GM19043 (cell line): Measurements from ENCODE around the gene GRM5.
"Not testable (repeated sequence)": the region's sequence is repeated elsewhere in the genome, so short reads cannot be mapped to it uniquely, and the experiment has no call there.

ENCODE experiments used
- ATAC-seq: cut with Tn5 transposase; IDR thresholded peaks from one replicate; pipeline ENCODE4 v1.9.1; 2021; ENCODE audit warnings: low read depth; ENCODE audit not compliant: unreplicated experiment

The GRM5 gene

DNA sequence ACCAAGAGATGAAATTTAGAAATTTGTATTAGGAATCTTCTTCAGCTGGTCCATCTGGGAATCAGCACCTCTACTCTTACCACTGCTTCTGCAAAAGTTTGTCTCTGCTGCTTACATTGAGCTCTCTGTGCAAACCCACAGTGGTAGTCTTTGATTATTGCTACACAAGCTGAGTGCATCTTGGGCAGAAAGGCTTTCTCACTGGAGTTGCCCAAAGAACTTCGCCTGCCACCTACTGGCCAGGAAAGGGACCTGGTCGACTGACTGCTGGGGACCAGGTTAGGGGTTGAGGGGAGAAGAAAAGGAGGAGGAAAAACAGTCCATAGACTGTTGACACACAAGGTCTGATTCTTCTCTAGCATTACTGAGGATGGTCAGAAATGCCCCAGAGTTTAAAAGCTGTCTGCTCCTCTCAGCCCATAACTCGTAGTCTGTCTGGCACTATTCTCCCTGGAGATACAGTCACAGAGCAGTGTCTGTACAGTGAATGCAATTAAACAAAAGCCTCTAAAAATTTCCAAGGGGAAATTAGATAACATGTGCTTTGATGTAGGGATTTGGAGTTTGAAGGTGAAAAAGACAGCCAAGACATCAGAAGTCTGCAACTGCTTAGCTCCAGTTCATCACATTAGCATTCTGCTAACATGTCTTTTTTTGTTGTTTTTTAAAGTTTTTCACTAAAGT lies 513.3 kb downstream of the GRM5 start:
- peak; percentile 89 for ATAC-seq

DNA sequence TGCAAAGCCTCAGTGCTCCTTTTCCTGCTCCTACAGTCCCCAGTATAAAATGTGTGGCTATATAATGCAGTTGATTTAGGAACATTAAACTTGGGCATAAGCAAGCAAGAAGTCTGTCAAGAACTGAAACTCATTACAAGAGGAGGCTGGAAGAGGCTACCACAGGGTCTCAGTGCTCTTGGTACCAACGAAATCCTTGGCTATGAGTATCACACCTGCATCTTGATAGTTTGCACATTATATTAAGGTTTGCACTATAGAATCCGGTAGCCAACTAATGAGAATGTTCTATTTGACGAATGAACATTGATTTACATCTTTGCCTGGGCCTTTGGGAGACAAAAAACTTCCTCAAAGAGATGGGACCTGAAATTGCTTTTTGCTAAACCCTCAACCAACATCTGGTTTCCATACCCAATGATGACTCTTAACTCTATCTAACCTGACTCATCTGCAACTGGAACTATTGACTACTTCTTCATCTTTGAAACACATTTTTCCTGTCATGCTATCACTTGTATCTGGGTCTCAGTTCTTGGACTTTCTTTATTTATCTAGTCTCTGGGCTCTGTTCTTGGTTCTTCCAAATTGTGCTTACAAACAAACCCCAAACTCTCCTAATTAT lies 521.0 kb downstream of the GRM5 start:
- no peak for ATAC-seq

DNA sequence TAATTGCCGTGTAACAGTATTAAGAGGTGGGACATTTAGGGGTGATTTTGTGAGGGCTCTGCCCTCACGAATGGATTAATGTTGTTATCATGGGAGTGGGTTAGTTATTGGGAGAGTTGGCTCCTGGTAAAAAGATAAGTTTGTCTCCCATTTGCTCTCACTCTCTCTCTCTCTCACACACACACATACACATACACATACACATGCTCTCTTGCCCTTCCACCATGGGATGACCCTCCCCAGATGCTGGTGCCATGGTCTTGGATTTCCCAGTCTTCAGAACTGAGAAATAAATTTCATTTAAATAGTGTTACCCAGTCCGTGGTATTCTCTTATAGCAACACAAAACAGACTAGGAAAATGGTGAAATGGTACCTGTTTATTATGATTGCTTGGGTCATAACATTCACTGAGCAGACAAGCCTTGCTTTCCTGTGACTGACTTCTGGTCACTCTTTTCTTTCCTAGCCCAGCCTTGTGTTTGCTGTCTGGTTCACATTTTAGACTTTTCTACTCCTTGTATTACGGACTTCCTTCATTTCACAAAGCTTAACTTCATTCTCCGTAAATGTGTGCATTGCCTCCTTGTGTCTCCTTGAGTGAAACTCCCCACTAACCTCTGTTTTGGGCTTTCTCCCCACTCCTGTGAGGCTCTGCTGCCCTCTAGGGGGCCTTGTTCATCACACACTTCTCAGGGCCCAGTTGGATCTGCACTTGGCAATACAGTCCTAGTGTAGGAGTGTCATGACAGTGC lies 521.7 kb downstream of the GRM5 start:
- ATAC-seq, result peak; percentile 99

- ATAC-seq, result no peak
These were observed 524.8 kb downstream of the GRM5 start for GRCh38 chr11:88541006-88541405.

- no peak for ATAC-seq
These were observed 527.7 kb downstream of the GRM5 start for GRCh38 chr11:88538098-88538497.

DNA sequence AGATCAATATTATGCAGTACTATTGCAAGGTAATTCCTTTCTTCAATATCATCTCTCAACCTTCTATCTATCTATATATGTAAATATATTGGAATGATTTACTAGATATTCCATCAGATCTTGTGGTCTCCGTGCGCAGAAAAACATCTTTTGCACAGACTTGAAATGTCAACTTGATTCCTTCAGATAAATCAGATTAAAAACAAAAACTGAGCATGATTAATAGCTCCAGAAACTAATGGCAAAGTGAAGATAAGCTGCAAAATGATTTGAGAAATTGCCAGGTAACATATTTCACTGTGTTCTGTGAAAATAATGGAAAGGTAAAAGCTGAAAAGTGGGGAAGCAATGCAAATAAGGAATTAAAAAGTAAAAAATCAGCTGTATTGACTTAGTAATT lies 528.2 kb downstream of the GRM5 start:
- ATAC-seq, result no peak

DNA sequence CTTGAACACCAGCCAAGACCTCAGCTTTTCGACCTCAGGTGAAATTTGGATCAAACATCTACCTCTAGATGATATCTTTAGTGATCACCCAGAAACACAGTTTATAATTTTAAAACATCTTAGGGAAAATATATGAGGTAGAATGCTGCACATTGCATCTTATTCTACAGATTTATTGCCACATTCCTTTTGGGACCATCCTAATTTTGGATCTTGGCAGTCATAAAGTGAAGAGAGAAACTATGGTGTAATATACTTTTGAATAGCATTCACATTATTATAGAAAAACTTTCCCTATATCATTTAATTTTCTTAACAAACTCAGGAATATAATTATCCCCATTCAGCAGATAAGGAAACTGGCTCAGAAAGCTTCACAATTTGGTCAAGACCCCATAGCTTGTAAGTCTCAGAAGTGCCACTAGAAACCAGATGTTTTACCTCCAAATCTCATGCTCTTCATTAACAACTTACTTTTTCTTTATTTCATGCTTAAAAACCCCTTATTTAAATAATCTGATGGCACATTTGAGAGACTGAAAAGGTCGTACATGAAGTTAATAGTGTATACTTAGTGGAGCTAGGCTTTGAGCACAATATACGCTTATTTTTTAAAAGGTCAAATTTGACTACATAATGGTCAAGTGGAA lies 529.0 kb downstream of the GRM5 start:
- no peak for ATAC-seq

DNA sequence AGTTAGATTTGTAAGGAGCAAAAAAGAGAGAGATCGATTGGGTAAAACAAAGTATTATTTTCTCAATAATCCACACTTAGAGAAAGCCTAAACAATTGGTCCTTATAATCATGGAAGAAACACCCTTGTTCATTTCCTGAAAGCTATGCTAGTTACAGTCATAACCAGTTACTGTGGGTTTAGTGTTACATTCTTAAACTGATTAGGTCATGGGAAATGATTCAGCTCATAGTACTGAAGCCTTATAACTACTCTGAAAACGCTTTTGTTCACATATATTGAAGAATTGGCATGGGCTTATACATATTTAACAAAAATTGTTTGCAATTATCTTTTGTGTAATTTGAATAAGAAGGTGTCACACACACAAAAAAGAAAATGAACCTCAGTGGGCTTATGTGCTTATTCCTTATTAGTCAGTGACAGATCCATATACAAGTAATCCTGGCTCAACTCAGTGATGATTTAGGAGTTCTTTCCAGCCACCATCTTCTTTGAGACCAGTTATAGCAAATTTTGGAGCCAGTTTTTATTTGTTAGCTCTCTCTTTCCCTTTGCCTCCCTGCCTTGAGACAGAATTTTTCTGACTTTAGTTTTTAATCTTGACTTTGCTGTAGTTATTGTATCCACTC lies 529.8 kb downstream of the GRM5 start:
- ATAC-seq, result peak; percentile 83

GRCh38 chr11:88535266-88535665 lies 530.5 kb downstream of the GRM5 start:
- no peak for ATAC-seq

DNA sequence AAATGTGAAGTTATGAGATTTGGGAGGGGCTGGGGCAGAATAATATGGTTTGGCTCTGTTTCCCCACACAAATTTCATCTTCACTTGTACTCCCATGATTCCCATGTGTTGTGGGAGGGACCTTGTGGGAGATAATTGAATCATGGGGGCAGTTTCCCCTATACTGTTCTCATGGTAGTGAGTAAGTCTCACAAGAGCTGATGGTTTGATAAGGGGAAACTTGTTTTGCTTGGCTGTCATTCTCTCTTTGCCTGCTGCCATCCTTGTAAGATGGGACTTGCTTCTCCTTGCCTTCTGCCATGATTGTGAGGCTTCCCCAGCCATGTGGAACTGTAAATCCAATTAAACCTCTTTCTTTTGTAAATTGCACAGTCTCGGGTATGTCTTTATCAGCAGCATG lies 531.1 kb downstream of the GRM5 start:
- ATAC-seq, result not testable (repeated sequence)

- no peak for ATAC-seq
These were observed 531.6 kb downstream of the GRM5 start for GRCh38 chr11:88534185-88534584.

DNA sequence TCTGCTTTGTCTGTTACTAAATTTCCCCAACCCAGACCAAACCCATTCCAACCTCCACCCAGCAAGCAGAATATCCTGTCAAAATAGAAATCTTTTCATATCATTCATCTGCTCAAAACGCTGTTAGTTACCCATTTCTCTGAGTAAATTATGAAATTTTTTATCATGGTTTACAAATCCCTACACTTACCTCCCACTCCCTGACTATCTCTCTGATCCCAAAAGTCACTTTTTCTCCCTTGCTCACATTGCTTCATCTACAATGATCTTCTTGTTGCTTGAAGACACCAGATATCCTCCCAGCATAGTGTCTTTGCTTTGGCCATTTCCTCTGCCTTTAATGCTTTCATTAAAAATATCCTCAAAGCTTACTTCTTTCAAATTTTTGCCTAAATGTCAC lies 532.8 kb downstream of the GRM5 start:
- no peak for ATAC-seq

GRCh38 chr11:88531831-88532230 lies 534.0 kb downstream of the GRM5 start:
- no peak for ATAC-seq

DNA sequence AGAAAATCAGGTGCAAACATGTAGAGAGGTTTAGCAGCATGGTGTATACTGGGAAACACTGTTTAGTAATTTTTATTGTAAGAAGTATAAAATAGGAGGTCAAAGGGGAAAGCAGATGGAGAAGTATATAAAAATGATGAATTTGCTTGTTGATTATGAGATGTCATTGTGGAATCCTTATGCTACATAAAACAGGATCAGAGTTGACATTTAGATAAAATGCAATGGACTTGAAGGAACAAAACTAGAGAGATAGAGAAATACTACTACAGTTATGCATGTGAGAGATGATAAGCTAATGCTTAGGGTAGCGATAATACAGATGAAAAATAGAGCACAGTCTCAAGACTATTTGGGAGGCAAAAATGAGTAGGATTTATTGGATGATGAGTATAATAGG lies 536.4 kb downstream of the GRM5 start:
- ATAC-seq, result no peak

DNA sequence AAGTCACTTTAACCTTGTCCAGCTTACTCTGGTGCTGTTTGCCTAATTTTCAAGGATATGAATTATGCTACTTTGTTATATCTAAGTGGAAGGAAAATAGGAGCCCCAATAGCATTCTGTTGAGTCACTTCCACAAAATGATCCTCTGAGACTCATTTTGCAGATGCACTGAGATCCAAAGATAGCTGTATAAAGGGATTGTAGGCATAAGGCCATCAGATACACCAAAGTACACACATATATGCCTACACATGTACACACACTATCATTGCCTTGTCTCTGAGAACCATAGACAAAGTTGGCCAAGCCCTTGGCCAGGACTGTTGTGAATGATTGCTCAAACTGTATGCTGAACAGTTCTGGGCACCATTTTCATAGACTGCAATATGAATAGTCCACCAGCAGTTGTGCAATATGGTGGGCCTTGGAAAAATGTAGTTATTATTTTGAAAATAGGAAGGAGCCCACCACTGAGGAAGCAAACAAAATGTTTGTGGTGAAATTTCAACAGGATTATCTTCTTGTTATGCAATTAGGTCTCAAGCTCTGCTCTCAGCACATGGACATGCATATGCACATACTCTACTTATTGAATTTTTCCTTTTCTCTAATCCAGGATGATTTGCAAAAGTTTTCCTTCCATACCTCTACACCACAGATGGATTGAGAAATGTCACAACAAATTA lies 542.3 kb downstream of the GRM5 start:
- no peak for ATAC-seq

DNA sequence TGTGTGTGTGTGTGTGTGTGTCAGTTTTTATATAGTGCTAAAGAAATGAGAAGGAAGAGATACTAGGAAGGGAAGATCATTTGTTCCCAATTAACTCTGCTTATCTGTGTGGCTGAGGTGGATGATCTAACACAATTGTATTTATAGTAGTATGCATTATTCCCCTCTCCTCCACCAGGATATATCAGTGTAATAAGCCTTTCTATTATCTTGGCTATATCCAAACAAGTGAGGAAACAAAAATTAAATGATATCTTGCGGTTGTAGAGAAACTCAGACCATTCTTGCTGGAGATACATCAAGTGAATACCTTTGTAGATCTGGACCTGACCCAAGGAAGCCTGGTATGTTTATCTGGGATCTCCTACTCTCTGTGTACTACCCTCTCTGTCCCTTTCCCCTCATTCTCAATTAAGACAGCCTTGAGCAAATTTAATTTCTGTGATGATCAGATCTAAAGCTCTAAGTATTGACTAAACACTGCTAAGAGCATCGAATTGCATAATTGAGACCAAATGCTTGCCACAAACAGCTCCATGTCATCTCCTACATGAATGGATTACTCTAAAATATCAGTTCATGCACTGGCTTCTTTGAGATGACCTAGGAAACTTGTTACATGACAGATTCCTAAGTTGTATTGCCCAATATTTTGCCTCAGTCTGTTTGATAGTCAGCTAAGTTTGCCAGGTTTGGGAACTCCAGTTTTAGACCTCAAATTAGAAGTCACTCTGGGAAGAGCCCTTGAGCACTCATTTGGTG lies 543.0 kb downstream of the GRM5 start:
- ATAC-seq, result no peak

GRCh38 chr11:88521799-88522201 lies 544.0 kb downstream of the GRM5 start:
- no peak for ATAC-seq

GRCh38 chr11:88521399-88521798 lies 544.4 kb downstream of the GRM5 start:
- no peak for ATAC-seq

- no peak for ATAC-seq
These were observed 545.4 kb downstream of the GRM5 start for GRCh38 chr11:88520391-88520790.

- no peak for ATAC-seq
These were observed 550.8 kb downstream of the GRM5 start for GRCh38 chr11:88515002-88515401.
